Activated B cell treated with CpG ODN at 0.5 μM for 24 hours (primary cell): ENCODE measurements around the gene ASTN1. TPM values are rescaled to one million over a fixed set of nuclear protein-coding genes. Genes with fewer than 3 reads are reported as not detected.

Experiments
- ATAC-seq: fragments of 200-7000 bp; cut with Tn5 transposase; one replicate; pipeline ENCODE4 v1.10.0; 2021; ENCODE audit warnings: low read depth, mild to moderate bottlenecking, moderate library complexity
- CTCF ChIA-PET: fragments of 350-600 bp; sonication (Branson Sonifier 250); formaldehyde crosslinking; loops from one replicate; lab custom pipeline; 2021; ENCODE audit warnings: antibody characterized with exemption; lab: Charles Lee
- POLR2A ChIA-PET: fragments of 350-600 bp; sonication (Branson Sonifier 250); formaldehyde crosslinking; loops from one replicate; lab custom pipeline; 2021; ENCODE audit warnings: antibody characterized with exemption; lab: Charles Lee
- DNase-seq: peaks from one replicate; pipeline ENCODE4 v3.0.0; 2022
- H3K27ac Mint-ChIP-seq: one replicate; pipeline ENCODE4 v1.8.0; 2020; ENCODE audit warnings: mixed read lengths
- H3K27me3 Mint-ChIP-seq: one replicate; pipeline ENCODE4 v1.8.0; 2021; ENCODE audit warnings: mixed read lengths
- H3K36me3 Mint-ChIP-seq: one replicate; pipeline ENCODE4 v1.8.0; 2021; ENCODE audit warnings: low read depth, mixed read lengths
- H3K4me1 Mint-ChIP-seq: one replicate; pipeline ENCODE4 v1.8.0; 2021; ENCODE audit warnings: mixed read lengths
- H3K4me3 Mint-ChIP-seq: one replicate; pipeline ENCODE4 v1.8.0; 2020; ENCODE audit warnings: mild to moderate bottlenecking, mixed read lengths
- H3K9me3 Mint-ChIP-seq: one replicate; pipeline ENCODE4 v1.8.0; 2020; ENCODE audit warnings: mixed read lengths
- CTCF ChIP-seq: fragments of 200-600 bp; IDR thresholded peaks from one replicate; pipeline ENCODE4 v1.8.0; 2022; ENCODE audit warnings: antibody characterized with exemption, mild to moderate bottlenecking
- intact Hi-C: fragments of 100-400 bp; cut with micrococcal nuclease; formaldehyde crosslinking; loops from one replicate; pipeline ENCODE4 v1.15.1; 2024
- total RNA-seq: library from RNA; stranded (reverse); gene quantifications from 2 replicates; pipeline ENCODE4 v1.2.3, GENCODE V29; 2022

The ASTN1 gene
- total RNA-seq, 1 donor from 2014 or later = not detected

DNA sequence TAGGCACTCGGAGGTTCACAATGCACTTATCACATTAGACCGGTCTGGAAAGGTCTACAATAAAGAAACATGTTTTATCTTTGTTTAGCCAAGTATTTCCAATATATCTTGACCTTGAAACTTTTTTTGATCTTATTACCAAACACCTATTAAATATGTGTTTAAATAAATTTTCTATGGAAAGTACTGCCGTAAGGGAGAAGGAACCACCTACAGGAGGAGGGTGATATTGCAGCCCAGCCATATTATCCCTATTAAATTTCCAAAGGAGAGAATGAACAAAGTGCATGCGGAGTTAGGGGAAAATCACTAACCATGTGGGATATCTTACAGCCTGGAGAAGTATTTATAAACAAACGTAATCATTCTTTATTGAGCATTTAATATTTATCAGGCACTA, 20.7 kb upstream of the ASTN1 start:
- no peak for ATAC-seq
- TF ChIP-seq CTCF = no peak
- intact Hi-C loops = no loop called here
- DNase-seq = no peak
- ChIA-PET POLR2A (no interaction called here), CTCF (no interaction called here)
- Mint-ChIP-seq H3K9me3 (no peaks in the 10 kb centered on the region), H3K27ac (no peak overlapping the region), H3K27me3 (peaks cover 19% of the 10 kb centered on the region), H3K4me3 (no peak overlapping the region), H3K36me3 (no peaks in the 10 kb centered on the region), H3K4me1 (peaks cover 13% of the 10 kb centered on the region)

DNA sequence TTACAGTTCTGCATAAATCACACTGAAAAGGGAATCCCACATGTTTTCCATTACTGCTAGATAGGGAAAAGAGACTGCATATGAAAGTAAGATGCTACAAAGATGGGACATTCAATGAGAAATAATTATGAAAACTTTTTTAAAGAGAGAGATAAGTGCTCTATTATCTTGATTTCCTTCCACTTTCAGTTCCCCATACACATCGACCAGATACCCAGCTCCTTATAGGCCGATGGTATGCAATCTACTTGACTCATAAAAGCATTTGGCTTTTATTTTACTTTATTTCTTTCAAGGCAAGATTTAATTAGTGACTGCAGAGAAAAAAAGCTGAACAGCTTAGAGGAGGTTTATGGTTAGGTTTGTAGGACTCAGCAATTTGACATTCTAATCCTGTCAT, 19.3 kb upstream of the ASTN1 start:
- H3K9me3 Mint-ChIP-seq = no peaks in the 10 kb centered on the region
- no peak for ATAC-seq
- peaks cover 13% of the 10 kb centered on the region for H3K4me1 Mint-ChIP-seq
- intact Hi-C loops = no loop called here
- TF ChIP-seq CTCF = no peak
- no peak for DNase-seq
- peaks cover 19% of the 10 kb centered on the region for H3K27me3 Mint-ChIP-seq
- POLR2A ChIA-PET = no interaction called here
- H3K36me3 Mint-ChIP-seq = no peaks in the 10 kb centered on the region
- no peak overlapping the region for H3K27ac Mint-ChIP-seq
- H3K4me3 Mint-ChIP-seq = no peak overlapping the region
- CTCF ChIA-PET = no interaction called here

DNA sequence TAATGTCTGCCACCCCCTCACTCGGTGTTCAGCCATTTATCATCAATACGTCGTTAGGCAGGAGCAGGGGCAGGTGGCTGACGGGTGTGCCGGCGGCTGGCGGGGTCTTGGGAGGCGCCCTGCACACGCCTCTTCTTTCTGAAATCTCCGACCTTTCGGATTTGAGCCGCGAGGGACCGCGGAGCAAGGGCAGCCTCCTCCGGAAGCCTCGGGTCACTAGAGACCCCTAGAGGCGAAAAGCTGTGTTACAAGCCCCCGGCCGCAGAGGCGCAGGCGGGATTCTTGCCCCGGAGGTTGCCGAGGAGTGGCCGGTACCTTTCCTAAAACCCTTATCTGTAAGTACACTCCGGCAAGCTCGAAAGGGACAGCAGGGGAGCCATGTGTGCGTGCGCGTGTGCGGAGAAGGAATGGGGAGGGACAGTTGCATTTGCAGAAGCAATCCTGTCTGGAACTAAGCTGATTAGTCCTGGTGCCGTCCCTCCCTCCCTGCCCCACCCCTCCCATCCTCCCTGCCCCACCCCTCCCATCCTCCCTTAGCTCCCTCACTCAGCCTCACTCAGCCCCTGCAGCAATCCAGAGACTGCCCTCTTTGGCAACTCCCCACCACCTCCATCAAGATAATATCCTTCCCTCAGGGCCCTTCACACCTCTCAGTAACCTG, 17.2 kb upstream of the ASTN1 start:
- Mint-ChIP-seq H3K4me1 (peaks cover 13% of the 10 kb centered on the region), H3K4me3 (peak overlapping the region; percentile 61), H3K36me3 (no peaks in the 10 kb centered on the region), H3K27me3 (peaks cover 26% of the 10 kb centered on the region), H3K27ac (no peak overlapping the region), H3K9me3 (no peaks in the 10 kb centered on the region)
- intact Hi-C loops = loop anchor here (1.0 kb wide), 1 partner anchor 284 kb away; no protein-coding TSS in a partner anchor
- POLR2A ChIA-PET = no interaction called here
- peak; percentile 21 for DNase-seq
- ATAC-seq = no peak
- CTCF ChIA-PET = interaction anchor here (0.9 to 1.1 kb wide), 2 partner anchors 9 to 13 kb away, joined by 4 read pairs; no protein-coding TSS in a partner anchor
- no peak for TF ChIP-seq CTCF

GRCh38 chr1:177181280-177181630, 16.7 kb upstream of the ASTN1 start:
- DNase-seq (no peak), ATAC-seq (no peak)
- peaks cover 26% of the 10 kb centered on the region for H3K27me3 Mint-ChIP-seq
- H3K27ac Mint-ChIP-seq = no peak overlapping the region
- CTCF ChIA-PET = interaction anchor here (1.1 kb wide), 1 partner anchor 9 kb away, joined by 4 read pairs; no protein-coding TSS in a partner anchor
- TF ChIP-seq CTCF = no peak
- no peaks in the 10 kb centered on the region for H3K36me3 Mint-ChIP-seq
- no peaks in the 10 kb centered on the region for H3K9me3 Mint-ChIP-seq
- intact Hi-C loops = loop anchor here (1.0 kb wide), 1 partner anchor 284 kb away; no protein-coding TSS in a partner anchor
- H3K4me3 Mint-ChIP-seq = peak overlapping the region; percentile 61
- POLR2A ChIA-PET = no interaction called here
- H3K4me1 Mint-ChIP-seq = peaks cover 13% of the 10 kb centered on the region

DNA sequence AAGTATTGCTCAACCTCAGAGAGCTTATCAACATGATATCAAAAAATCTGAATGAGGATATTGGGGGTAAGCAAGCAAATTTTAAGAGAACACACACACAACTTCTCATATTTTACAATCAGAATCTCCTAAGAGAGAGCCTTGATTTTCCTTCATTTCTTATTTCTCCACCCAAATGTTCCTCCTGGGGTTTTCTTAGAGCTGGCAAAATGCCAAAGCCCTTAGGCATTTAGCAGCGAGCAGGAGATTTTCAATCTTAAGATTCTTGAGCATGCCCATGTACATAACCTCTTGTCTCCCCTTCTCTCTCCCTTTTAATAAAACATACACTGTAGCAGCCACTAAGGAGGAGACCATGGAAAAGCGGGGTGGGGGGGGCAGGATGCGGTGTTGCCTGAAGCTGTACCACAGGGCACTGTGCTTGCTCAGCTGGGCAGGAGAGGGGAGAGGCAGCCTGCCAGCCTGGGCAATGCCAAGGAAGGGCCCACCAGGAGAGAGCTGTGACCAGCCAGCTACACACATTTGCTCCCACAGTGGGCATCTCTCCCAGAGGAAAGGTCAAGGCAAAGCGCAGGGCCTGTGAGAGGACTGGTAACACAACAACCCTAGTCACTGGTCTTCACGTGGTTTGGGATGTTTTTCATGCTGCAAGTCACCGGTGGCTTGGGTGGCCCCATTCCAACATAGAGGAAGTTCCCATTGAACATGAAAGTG, 10.6 kb upstream of the ASTN1 start:
- H3K27ac Mint-ChIP-seq = no peak overlapping the region
- DNase-seq (no peak), ATAC-seq (no peak)
- TF ChIP-seq CTCF = no peak
- ChIA-PET CTCF (no interaction called here), POLR2A (no interaction called here)
- no peak overlapping the region for H3K4me3 Mint-ChIP-seq
- no peaks in the 10 kb centered on the region for H3K9me3 Mint-ChIP-seq
- H3K36me3 Mint-ChIP-seq = no peaks in the 10 kb centered on the region
- H3K4me1 Mint-ChIP-seq = no peaks in the 10 kb centered on the region
- intact Hi-C loops = no loop called here
- peaks cover 27% of the 10 kb centered on the region for H3K27me3 Mint-ChIP-seq
